ENCODE measurements around the gene EFR3B.

EFR3B gene

DNA sequence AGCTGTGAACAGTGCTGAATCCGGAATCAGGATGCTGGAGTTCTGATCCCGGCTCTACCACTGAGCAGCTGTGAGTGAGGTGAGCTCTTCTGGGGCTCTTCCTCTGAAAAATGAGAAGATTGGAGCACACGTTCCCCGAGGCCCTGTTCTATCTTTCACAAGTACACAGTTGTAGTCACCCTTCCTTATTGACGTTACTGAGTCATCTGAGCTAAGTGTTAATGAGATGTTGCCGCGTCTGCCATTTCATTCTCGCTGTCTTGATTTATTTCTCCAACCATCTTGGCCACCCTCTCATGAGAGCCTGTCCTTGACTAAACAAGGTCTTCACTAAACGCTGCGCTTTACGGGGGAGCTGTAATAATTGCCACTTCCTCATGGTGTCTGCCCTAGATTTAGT lies 31.9 kb upstream of the EFR3B start (continued):
- TF ChIP-seq ZNF391 (tag by site-specific recombination; IDR thresholded peaks at IDR 0.05; ENCODE audit: borderline replicate concordance, low read depth) (peak; percentile 88; the same call in 1 of the 2 replicates), ZNF664 (tag by site-specific recombination; IDR thresholded peaks at IDR 0.05) (no peak), ZNF133 (tag by site-specific recombination; IDR thresholded peaks at IDR 0.05) (no peak), ZNF843 (tag by site-specific recombination; IDR thresholded peaks at IDR 0.05) (peak; percentile 80), MYNN (tag by site-specific recombination; IDR thresholded peaks at IDR 0.05; ENCODE audit: borderline replicate concordance) (no peak), ZNF837 (tag by site-specific recombination; IDR thresholded peaks at IDR 0.05) (no peak), ZNF677 (tag by site-specific recombination; IDR thresholded peaks at IDR 0.05) (no peak), IKZF3 (tag by site-specific recombination; IDR thresholded peaks at IDR 0.05) (no peak), ZBTB1 (tag by site-specific recombination; IDR thresholded peaks at IDR 0.05) (no peak), ZNF416 (tag by site-specific recombination; IDR thresholded peaks at IDR 0.05) (no peak), ZNF529 (tag by site-specific recombination; IDR thresholded peaks at IDR 0.05; ENCODE audit: insufficient replicate concordance) (no peak), ZNF571 (tag by site-specific recombination; IDR thresholded peaks at IDR 0.05) (no peak), ZNF560 (tag by site-specific recombination; IDR thresholded peaks at IDR 0.05; ENCODE audit: borderline replicate concordance) (no peak), ZSCAN16 (tag by site-specific recombination; IDR thresholded peaks at IDR 0.05) (no peak), ZNF544 (tag by site-specific recombination; IDR thresholded peaks at IDR 0.05) (no peak), ZNF426 (tag by site-specific recombination; IDR thresholded peaks at IDR 0.05) (no peak), TCF7L2 (IDR thresholded peaks at IDR 0.05; ENCODE audit: borderline replicate concordance, low read depth, low read length) (no peak), ZNF707 (tag by site-specific recombination; IDR thresholded peaks at IDR 0.05) (no peak), ZNF202 (tag by site-specific recombination; IDR thresholded peaks at IDR 0.05; ENCODE audit: borderline replicate concordance) (no peak), SCRT1 (tag by site-specific recombination; IDR thresholded peaks at IDR 0.05; ENCODE audit: borderline replicate concordance) (no peak), ZNF561 (tag by site-specific recombination; IDR thresholded peaks at IDR 0.05; ENCODE audit: borderline replicate concordance) (peak; percentile 70; the same call in 1 of the 2 replicates), KLF9 (tag by site-specific recombination; IDR thresholded peaks at IDR 0.05; ENCODE audit: low read depth) (no peak), ZNF302 (tag by site-specific recombination; IDR thresholded peaks at IDR 0.05; ENCODE audit: low read depth) (no peak), ZNF354C (tag by site-specific recombination; IDR thresholded peaks at IDR 0.05; ENCODE audit: borderline replicate concordance, low read depth) (no peak), ZNF341 (tag by site-specific recombination; IDR thresholded peaks at IDR 0.05; ENCODE audit: low read depth) (0 out of 2 replicates have a peak, but pooled peaks have one; percentile 46), ZNF10 (tag by site-specific recombination; IDR thresholded peaks at IDR 0.05) (no peak), ZNF2 (tag by site-specific recombination; IDR thresholded peaks at IDR 0.05) (0 out of 2 replicates have a peak, but pooled peaks have one; percentile 50), ZNF184 (tag by site-specific recombination; IDR thresholded peaks at IDR 0.05) (0 out of 2 replicates have a peak, but pooled peaks have one; percentile 51)
- TF ChIP-seq, protein P1, sequence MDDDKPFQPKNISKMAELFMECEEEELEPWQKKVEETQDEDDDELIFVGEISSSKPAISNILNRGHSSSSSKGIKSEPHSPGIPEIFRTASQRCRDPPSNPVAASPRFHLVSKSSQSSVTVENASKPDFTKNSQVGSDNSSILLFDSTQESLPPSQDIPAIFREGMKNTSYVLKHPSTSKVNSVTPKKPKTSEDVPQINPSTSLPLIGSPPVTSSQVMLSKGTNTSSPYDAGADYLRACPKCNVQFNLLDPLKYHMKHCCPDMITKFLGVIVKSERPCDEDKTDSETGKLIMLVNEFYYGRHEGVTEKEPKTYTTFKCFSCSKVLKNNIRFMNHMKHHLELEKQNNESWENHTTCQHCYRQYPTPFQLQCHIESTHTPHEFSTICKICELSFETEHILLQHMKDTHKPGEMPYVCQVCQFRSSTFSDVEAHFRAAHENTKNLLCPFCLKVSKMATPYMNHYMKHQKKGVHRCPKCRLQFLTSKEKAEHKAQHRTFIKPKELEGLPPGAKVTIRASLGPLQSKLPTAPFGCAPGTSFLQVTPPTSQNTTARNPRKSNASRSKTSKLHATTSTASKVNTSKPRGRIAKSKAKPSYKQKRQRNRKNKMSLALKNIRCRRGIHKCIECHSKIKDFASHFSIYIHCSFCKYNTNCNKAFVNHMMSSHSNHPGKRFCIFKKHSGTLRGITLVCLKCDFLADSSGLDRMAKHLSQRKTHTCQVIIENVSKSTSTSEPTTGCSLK (tag by site-specific recombination; IDR thresholded peaks at IDR 0.05), result no peak
- TF ChIP-seq, protein P2, sequence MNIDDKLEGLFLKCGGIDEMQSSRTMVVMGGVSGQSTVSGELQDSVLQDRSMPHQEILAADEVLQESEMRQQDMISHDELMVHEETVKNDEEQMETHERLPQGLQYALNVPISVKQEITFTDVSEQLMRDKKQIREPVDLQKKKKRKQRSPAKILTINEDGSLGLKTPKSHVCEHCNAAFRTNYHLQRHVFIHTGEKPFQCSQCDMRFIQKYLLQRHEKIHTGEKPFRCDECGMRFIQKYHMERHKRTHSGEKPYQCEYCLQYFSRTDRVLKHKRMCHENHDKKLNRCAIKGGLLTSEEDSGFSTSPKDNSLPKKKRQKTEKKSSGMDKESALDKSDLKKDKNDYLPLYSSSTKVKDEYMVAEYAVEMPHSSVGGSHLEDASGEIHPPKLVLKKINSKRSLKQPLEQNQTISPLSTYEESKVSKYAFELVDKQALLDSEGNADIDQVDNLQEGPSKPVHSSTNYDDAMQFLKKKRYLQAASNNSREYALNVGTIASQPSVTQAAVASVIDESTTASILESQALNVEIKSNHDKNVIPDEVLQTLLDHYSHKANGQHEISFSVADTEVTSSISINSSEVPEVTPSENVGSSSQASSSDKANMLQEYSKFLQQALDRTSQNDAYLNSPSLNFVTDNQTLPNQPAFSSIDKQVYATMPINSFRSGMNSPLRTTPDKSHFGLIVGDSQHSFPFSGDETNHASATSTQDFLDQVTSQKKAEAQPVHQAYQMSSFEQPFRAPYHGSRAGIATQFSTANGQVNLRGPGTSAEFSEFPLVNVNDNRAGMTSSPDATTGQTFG (tag by site-specific recombination; IDR thresholded peaks at IDR 0.05; ENCODE audit: borderline replicate concordance), result no peak
- TF ChIP-seq, protein P3, sequence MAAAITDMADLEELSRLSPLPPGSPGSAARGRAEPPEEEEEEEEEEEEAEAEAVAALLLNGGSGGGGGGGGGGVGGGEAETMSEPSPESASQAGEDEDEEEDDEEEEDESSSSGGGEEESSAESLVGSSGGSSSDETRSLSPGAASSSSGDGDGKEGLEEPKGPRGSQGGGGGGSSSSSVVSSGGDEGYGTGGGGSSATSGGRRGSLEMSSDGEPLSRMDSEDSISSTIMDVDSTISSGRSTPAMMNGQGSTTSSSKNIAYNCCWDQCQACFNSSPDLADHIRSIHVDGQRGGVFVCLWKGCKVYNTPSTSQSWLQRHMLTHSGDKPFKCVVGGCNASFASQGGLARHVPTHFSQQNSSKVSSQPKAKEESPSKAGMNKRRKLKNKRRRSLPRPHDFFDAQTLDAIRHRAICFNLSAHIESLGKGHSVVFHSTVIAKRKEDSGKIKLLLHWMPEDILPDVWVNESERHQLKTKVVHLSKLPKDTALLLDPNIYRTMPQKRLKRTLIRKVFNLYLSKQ (tag by site-specific recombination; IDR thresholded peaks at IDR 0.05; ENCODE audit: borderline replicate concordance), result no peak
- TF ChIP-seq, protein P4, sequence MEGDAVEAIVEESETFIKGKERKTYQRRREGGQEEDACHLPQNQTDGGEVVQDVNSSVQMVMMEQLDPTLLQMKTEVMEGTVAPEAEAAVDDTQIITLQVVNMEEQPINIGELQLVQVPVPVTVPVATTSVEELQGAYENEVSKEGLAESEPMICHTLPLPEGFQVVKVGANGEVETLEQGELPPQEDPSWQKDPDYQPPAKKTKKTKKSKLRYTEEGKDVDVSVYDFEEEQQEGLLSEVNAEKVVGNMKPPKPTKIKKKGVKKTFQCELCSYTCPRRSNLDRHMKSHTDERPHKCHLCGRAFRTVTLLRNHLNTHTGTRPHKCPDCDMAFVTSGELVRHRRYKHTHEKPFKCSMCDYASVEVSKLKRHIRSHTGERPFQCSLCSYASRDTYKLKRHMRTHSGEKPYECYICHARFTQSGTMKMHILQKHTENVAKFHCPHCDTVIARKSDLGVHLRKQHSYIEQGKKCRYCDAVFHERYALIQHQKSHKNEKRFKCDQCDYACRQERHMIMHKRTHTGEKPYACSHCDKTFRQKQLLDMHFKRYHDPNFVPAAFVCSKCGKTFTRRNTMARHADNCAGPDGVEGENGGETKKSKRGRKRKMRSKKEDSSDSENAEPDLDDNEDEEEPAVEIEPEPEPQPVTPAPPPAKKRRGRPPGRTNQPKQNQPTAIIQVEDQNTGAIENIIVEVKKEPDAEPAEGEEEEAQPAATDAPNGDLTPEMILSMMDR (tag by site-specific recombination; IDR thresholded peaks at IDR 0.05), result no peak
- TF ChIP-seq, protein P5, sequence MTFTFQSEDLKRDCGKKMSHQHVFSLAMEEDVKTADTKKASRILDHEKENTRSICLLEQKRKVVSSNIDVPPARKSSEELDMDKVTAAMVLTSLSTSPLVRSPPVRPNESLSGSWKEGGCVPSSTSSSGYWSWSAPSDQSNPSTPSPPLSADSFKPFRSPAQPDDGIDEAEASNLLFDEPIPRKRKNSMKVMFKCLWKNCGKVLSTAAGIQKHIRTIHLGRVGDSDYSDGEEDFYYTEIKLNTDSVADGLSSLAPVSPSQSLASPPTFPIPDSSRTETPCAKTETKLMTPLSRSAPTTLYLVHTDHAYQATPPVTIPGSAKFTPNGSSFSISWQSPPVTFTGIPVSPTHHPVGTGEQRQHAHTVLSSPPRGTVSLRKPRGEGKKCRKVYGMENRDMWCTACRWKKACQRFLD (tag by site-specific recombination; IDR thresholded peaks at IDR 0.05), result no peak
